K562 (cell line): ENCODE measurements around the gene ARL10. TPM values are rescaled to one million over a fixed set of nuclear protein-coding genes. Genes with fewer than 3 reads are reported as not detected.

ENCODE experiments used
- ATAC-seq: fragments of 200-7000 bp; cut with Tn5 transposase; 3 replicates; pipeline ENCODE4 v1.9.1; 2020; ENCODE audit warnings: moderate library complexity
- BruUV-seq: library from RNA; stranded (reverse); fragments of 400-500 nt; replicated peaks from 2 replicates; lab custom pipeline; 2021; lab: Mats Ljungman, UMichigan
- CTCF ChIA-PET: fragments of 300-600 bp; formaldehyde crosslinking; extraction: SDS; loops from one replicate; lab custom pipeline; 2021; ENCODE audit warnings: low intra/inter-chr PET ratio; lab: Yijun Ruan, JAX
- POLR2A ChIA-PET: fragments of 300-600, 350-650 bp; sonication (Branson Sonifier 250); formaldehyde crosslinking; extraction: SDS; loops from one replicate; lab custom pipeline; 2021; ENCODE audit warnings: antibody characterized with exemption, inconsistent platforms; lab: Yijun Ruan, JAX
- DNase-seq, 4 experiments: peaks; one replicate each; pipeline versions ENCODE4 v3.0.0 to v3.0.0-alpha.2; 2011 to 2018; ENCODE audit warnings: low spot score in 3 of 4, mixed read lengths in 3 of 4; ENCODE audit errors: extremely low read depth in 1 of 4
- FAIRE-seq: peaks from 2 replicates; lab custom pipeline; 2011; peaks lifted over from hg19 to GRCh38; lab: Jason Lieb, UNC
- H2AFZ ChIP-seq: 2 replicates; pipeline ENCODE4 v1.6.0; 2011; ENCODE audit warnings: low read depth, low read length, control low read depth, inconsistent platforms
- H3K27ac ChIP-seq: fragments of 200-600 bp; 3 replicates; pipeline ENCODE4 v1.8.0; 2011; ENCODE audit warnings: low read depth, mild to moderate bottlenecking, control low read depth, inconsistent platforms, low read length, moderate library complexity, mixed read lengths; ENCODE audit errors: extremely low read depth
- H3K27me3 ChIP-seq, 2 experiments: fragments of 300-600 bp in 1 of 2; 2 replicates in 1 of 2; 3 replicates in 1 of 2; pipeline versions ENCODE4 v1.6.0 to v1.8.0; 2011; ENCODE audit warnings: inconsistent platforms in 2 of 2, low read length in 2 of 2, mild to moderate bottlenecking in 1 of 2, mixed read lengths in 1 of 2, moderate library complexity in 1 of 2; ENCODE audit not compliant: control insufficient read depth in 2 of 2, insufficient read depth in 2 of 2
- H3K36me3 ChIP-seq: fragments of 300-600 bp; 3 replicates; pipeline ENCODE4 v1.8.0; 2011; ENCODE audit warnings: mild to moderate bottlenecking, low read length, inconsistent platforms; ENCODE audit not compliant: control insufficient read depth, insufficient read depth
- H3K4me1 ChIP-seq, 2 experiments: fragments of 200-600 bp in 1 of 2; replicated peaks in 1 of 2; 2 replicates in 1 of 2; 3 replicates in 1 of 2; pipeline versions ENCODE4 v1.5.1 to v1.8.0; 2011; ENCODE audit warnings: inconsistent platforms in 2 of 2, low read length in 2 of 2, mild to moderate bottlenecking in 1 of 2, mixed read lengths in 1 of 2, moderate library complexity in 1 of 2; ENCODE audit not compliant: control insufficient read depth in 2 of 2, insufficient read depth in 2 of 2
- H3K4me2 ChIP-seq: 2 replicates; pipeline ENCODE4 v1.6.1; 2011; ENCODE audit warnings: low read length, control low read depth, inconsistent platforms, mixed read lengths; ENCODE audit not compliant: insufficient read depth
- H3K4me3 ChIP-seq: fragments of 200-600 bp; sonication (generic), shearing (Covaris generic); 2 replicates; pipeline ENCODE4 v1.5.1; 2016; ENCODE audit warnings: control low read depth, inconsistent platforms
- H3K79me2 ChIP-seq: fragments of 200-600 bp; 3 replicates; pipeline ENCODE4 v1.8.0; 2011; ENCODE audit warnings: low read length, inconsistent platforms; ENCODE audit not compliant: control insufficient read depth, insufficient read depth
- H3K9ac ChIP-seq, 2 experiments: 2 replicates each; pipeline versions ENCODE4 v1.6.0 to v1.6.1; 2011; ENCODE audit warnings: low read depth in 2 of 2, low read length in 2 of 2, control low read depth in 1 of 2, inconsistent platforms in 1 of 2, mild to moderate bottlenecking in 1 of 2, mixed read lengths in 1 of 2; ENCODE audit not compliant: insufficient read depth in 1 of 2
- H3K9me1 ChIP-seq: one replicate; pipeline ENCODE4 v1.6.0; 2011; ENCODE audit warnings: inconsistent platforms, mild to moderate bottlenecking, low read length, moderate library complexity; ENCODE audit not compliant: control insufficient read depth, insufficient read depth
- H3K9me3 ChIP-seq: replicated peaks from 2 replicates; pipeline ENCODE4 v1.5.1; 2011; ENCODE audit warnings: low read depth, low read length, inconsistent platforms; ENCODE audit not compliant: control insufficient read depth, insufficient read depth
- H4K20me1 ChIP-seq: replicated peaks from 2 replicates; pipeline ENCODE4 v1.6.1; 2011; ENCODE audit warnings: low read length, inconsistent platforms, mixed read lengths; ENCODE audit not compliant: control insufficient read depth, insufficient read depth
- ETV6 ChIP-seq, 3 experiments: fragments of 150-350 bp in 1 of 3; sonication (generic) in 1 of 3; formaldehyde crosslinking in 1 of 3; IDR thresholded peaks; 2 replicates each; pipeline versions ENCODE4 v1.6.1 to v1.8.0; 2014 to 2022; ENCODE audit warnings: borderline replicate concordance in 2 of 3, low read depth in 2 of 3, antibody characterized with exemption in 1 of 3, low read length in 1 of 3, mild to moderate bottlenecking in 1 of 3, missing genetic modification reagents in 1 of 3
- HNRNPK ChIP-seq: fragments of 200-400 bp; formaldehyde crosslinking; IDR thresholded peaks from one replicate; pipeline ENCODE4 v1.6.1; 2018; ENCODE audit warnings: mild to moderate bottlenecking, low read depth, low read length; ENCODE audit not compliant: poor library complexity, severe bottlenecking
- KAT7 ChIP-seq: sonication (generic); formaldehyde crosslinking; IDR thresholded peaks from 2 replicates; pipeline ENCODE4 v1.8.0; 2022; ENCODE audit warnings: missing genetic modification reagents, mild to moderate bottlenecking, borderline replicate concordance
- RERE ChIP-seq: sonication (generic); formaldehyde crosslinking; IDR thresholded peaks from 2 replicates; pipeline ENCODE4 v1.8.0; 2023; ENCODE audit warnings: missing genetic modification reagents, mild to moderate bottlenecking, borderline replicate concordance
- SPI1 ChIP-seq: IDR thresholded peaks from 2 replicates; pipeline ENCODE4 v1.6.1; 2011; ENCODE audit warnings: low read depth, low read length, control low read depth, borderline replicate concordance
- UBTF ChIP-seq, 2 experiments: IDR thresholded peaks; 2 replicates each; pipeline ENCODE4 v1.6.1; 2012; ENCODE audit warnings: improper control_type of control experiment in 2 of 2, low read depth in 2 of 2, low read length in 2 of 2, borderline replicate concordance in 1 of 2
- ZBTB34 ChIP-seq: fragments of 250-450 bp; sonication (Bioruptor Pico); IDR thresholded peaks from 2 replicates; pipeline ENCODE4 v1.8.0; 2021; ENCODE audit warnings: mild to moderate bottlenecking, moderate library complexity
- ZNF253 ChIP-seq: fragments of 250-450 bp; sonication (Bioruptor Pico); conservative IDR thresholded peaks from 2 replicates; pipeline ENCODE4 v1.6.1; 2021; ENCODE audit warnings: mild to moderate bottlenecking
- WGBS: fragments of 100-300 bp; shearing (Covaris generic); methylation state at CpG from one replicate; pipeline ENCODE4 v1.1.6; 2016; ENCODE audit warnings: low coverage, mixed read lengths; ENCODE audit not compliant: insufficient coverage; ENCODE audit errors: missing lambda C conversion rate; 5-methylcytosine and 5-hydroxymethylcytosine counted together
- in situ Hi-C: fragments of 300-500 bp; cut with MboI; formaldehyde crosslinking; loops from 4 replicates; pipeline ENCODE4 v1.15.0; 2018; ENCODE audit warnings: inconsistent platforms, mixed read lengths
- intact Hi-C: fragments of 100-400 bp; cut with micrococcal nuclease; formaldehyde crosslinking; loops from 2 replicates; pipeline ENCODE4 v1.14.2; 2022
- polyA plus RNA-seq, 8 experiments: library from polyadenylated mRNA; depleted of rRNA in 4 of 8; stranded (reverse) in 5 of 8; unstranded in 3 of 8; fragments of >200 nt; fragmentation: Nextera tagmentation in 2 of 8; fragmentation: Illumina TruSeq in 1 of 8; extraction: Ambion mirVana in 2 of 8; extraction: Trizol in 1 of 8; gene quantifications; 2 replicates each; pipeline versions ENCODE4 v1.2.1 to v1.2.3, GENCODE V29; 2011 to 2014; ENCODE audit warnings: inconsistent platforms in 1 of 8, missing spikeins in 1 of 8
- total RNA-seq, 7 experiments: library from RNA; depleted of rRNA in 6 of 7; stranded (reverse); fragments of >200 nt in 6 of 7; fragmentation: Illumina TruSeq in 2 of 7; extraction: Trizol in 2 of 7; gene quantifications; 2 replicates each; pipeline versions ENCODE4 v1.2.1 to v1.2.3, GENCODE V29; 2011 to 2021; ENCODE audit warnings: low replicate concordance in 1 of 7

Gene ARL10
- total and polyA plus RNA-seq, 9 of the 15 experiments (the other 6 are each of a cell fraction or from before 2014, with no cell fraction given) = under 0.01 to 0.40 (median 0.34) TPM; not detected in 3

- no peaks in the 10 kb centered on the region for H4K20me1 ChIP-seq
- peaks cover 9 to 15% of the 10 kb centered on the region in 2 experiments; a peak in 4 of 5 replicates for H3K4me1 ChIP-seq
- peak; percentile 60 for ATAC-seq
- intact Hi-C loops (loop anchor here (1.0 kb wide), 1 partner anchor 27 kb away; the partner anchor contains the start of genes HIGD2A and NOP16), in situ Hi-C loops (no loop called here)
- TSS peak; percentile 75 for BruUV-seq
- peaks cover 46% of the 10 kb centered on the region for H3K79me2 ChIP-seq
- no peaks in the 10 kb centered on the region for H3K9me3 ChIP-seq
- H3K36me3 ChIP-seq = peaks cover 32% of the 10 kb centered on the region; the same call in 2 of the 3 replicates
- H3K9me1 ChIP-seq = no peaks in the 10 kb centered on the region
- H3K9ac ChIP-seq = peak overlapping the region; percentile 81 to 99
- WGBS = 1% methylated on average over 25 of the region's 27 CpGs
- DNase-seq = no peak
- peak overlapping the region; percentile 98 for H3K4me2 ChIP-seq
- ChIA-PET POLR2A (interaction anchor here (0.6 to 3.7 kb wide), 10 partner anchors 9 to 1835 kb away, joined by 3 to 23 read pairs (median 4); partner anchors contain the start of gene CLTB), CTCF (no interaction called here)
- no peaks in the 10 kb centered on the region for H3K27me3 ChIP-seq
- peak; percentile 44 for FAIRE-seq
- H3K27ac ChIP-seq = peak overlapping the region; percentile 75
- H2AFZ ChIP-seq = peak overlapping the region; percentile 99
- peak overlapping the region; percentile 96 for H3K4me3 ChIP-seq
- TF ChIP-seq ZBTB34 (CRISPR knock-in tag) (no peak), ETV6 (IDR thresholded peaks at IDR 0.05; ENCODE audit: borderline replicate concordance in 1 of 2, low read depth in 2 of 2, low read length in 1 of 2) (no peak), ETV6 (CRISPR knock-in tag; IDR thresholded peaks at IDR 0.05; ENCODE audit: borderline replicate concordance) (0 out of 2 replicates have a peak, but pooled peaks have one; percentile 13), KAT7 (CRISPR knock-in tag) (peak; percentile 87; the same call in 1 of the 2 replicates), RERE (CRISPR knock-in tag) (0 out of 2 replicates have a peak, but pooled peaks have one; percentile 57), ZNF253 (no peak), SPI1 (0 out of 2 replicates have a peak, but pooled peaks have one; percentile 22), UBTF (IDR thresholded peaks at IDR 0.05; ENCODE audit: borderline replicate concordance in 1 of 2, low read depth in 2 of 2, low read length in 2 of 2) (0 out of 4 replicates have a peak, but pooled peaks of 1 of the 2 experiments have one; percentile 39), HNRNPK (no peak)
Measured at GRCh38 chr5:176360894-176361436, 4.3 kb upstream of the ARL10 start.
